MM.1S (cell line): ENCODE results near the gene SPP1.

Experiments used
- CTCF ChIP-seq: fragments of 300-600 bp; sonication (generic); IDR thresholded peaks from 2 replicates; pipeline ENCODE4 v1.5.1; 2016; ENCODE audit warnings: antibody characterized with exemption, low read length, mixed read lengths
- EZH2 ChIP-seq: fragments of 300-600 bp; sonication (generic); optimal IDR thresholded peaks from 2 replicates; pipeline ENCODE3; 2017; ENCODE audit warnings: low read depth, mild to moderate bottlenecking, antibody characterized with exemption, low read length, mixed read lengths

- TF ChIP-seq CTCF (no peak), EZH2 (no peak)
These were observed 38.9 kb downstream of the SPP1 start for GRCh38 chr4:88014386-88014905.
